B cell (primary cell): ENCODE results near the gene AFG3L2. TPM values are rescaled to one million over a fixed set of nuclear protein-coding genes. Genes with fewer than 3 reads are reported as not detected.

Experiments used
- ATAC-seq: fragments of 200-7000 bp; cut with Tn5 transposase; one replicate; pipeline ENCODE4 v1.10.0; 2021; ENCODE audit warnings: low read depth, mild to moderate bottlenecking, moderate number of reproducible peaks, moderate library complexity
- CTCF ChIA-PET: fragments of 350-600 bp; sonication (Branson Sonifier 250); formaldehyde crosslinking; loops from one replicate; lab custom pipeline; 2021; ENCODE audit warnings: antibody characterized with exemption, inconsistent platforms; lab: Charles Lee
- POLR2A ChIA-PET: fragments of 350-600 bp; sonication (Branson Sonifier 250); formaldehyde crosslinking; loops from one replicate; lab custom pipeline; 2021; ENCODE audit warnings: antibody characterized with exemption; lab: Charles Lee
- DNase-seq: peaks from one replicate; pipeline ENCODE4 v3.0.0; 2013
- H2AFZ ChIP-seq: 2 replicates; pipeline ENCODE4 v1.6.1; 2012; ENCODE audit warnings: mild to moderate bottlenecking, low read depth, low read length; ENCODE audit not compliant: insufficient read depth, poor library complexity, severe bottlenecking
- H3K27ac ChIP-seq, 2 donors: 1 replicate in 1 of 2; 2 replicates in 1 of 2; pipeline ENCODE4 v1.5.1; 2012 to 2013; ENCODE audit warnings: low read length in 2 of 2, mild to moderate bottlenecking in 2 of 2, moderate library complexity in 1 of 2
- H3K27me3 ChIP-seq, 4 experiments: fragments of 200-600 bp in 1 of 4; sonication (generic) in 1 of 4; replicated peaks in 1 of 4; 1 replicate in 2 of 4; 2 replicates in 2 of 4; pipeline versions ENCODE4 v1.6.1 to v1.7.0; 2013 to 2016; ENCODE audit warnings: low read length in 3 of 4, mild to moderate bottlenecking in 2 of 4, mixed read lengths in 1 of 4, moderate library complexity in 1 of 4; ENCODE audit not compliant: insufficient read depth in 4 of 4, control insufficient read depth in 3 of 4; ENCODE audit errors: control extremely low read depth in 1 of 4
- H3K36me3 ChIP-seq, 2 experiments: replicated peaks in 1 of 2; 1 replicate in 1 of 2; 2 replicates in 1 of 2; pipeline versions ENCODE4 v1.6.1 to v1.7.1; 2013; ENCODE audit warnings: low read length in 1 of 2; ENCODE audit not compliant: insufficient read depth in 2 of 2, control insufficient read depth in 1 of 2; ENCODE audit errors: control extremely low read depth in 1 of 2, extremely low read depth in 1 of 2
- H3K4me1 ChIP-seq, 2 donors: fragments of 200-600 bp in 1 of 2; sonication (generic) in 1 of 2; 1 replicate in 1 of 2; 2 replicates in 1 of 2; pipeline versions ENCODE4 v1.5.1 to v1.6.1; 2013 to 2017; ENCODE audit warnings: low read length in 2 of 2; ENCODE audit not compliant: control insufficient read depth in 2 of 2, insufficient read depth in 2 of 2
- H3K4me2 ChIP-seq: replicated peaks from 2 replicates; pipeline ENCODE3; 2012; ENCODE audit warnings: mild to moderate bottlenecking, low read depth, low read length; ENCODE audit not compliant: poor library complexity, severe bottlenecking
- H3K4me3 ChIP-seq, 5 experiments: fragments of 200-600 bp in 1 of 5; sonication (generic) in 1 of 5; 1 replicate in 3 of 5; 2 replicates in 2 of 5; pipeline versions ENCODE4 v1.5.1 to v1.7.0; 2011 to 2016; ENCODE audit warnings: low read length in 4 of 5, mild to moderate bottlenecking in 4 of 5, low read depth in 2 of 5, control low read depth in 1 of 5, moderate library complexity in 1 of 5; ENCODE audit not compliant: insufficient read depth in 1 of 5; ENCODE audit errors: control extremely low read depth in 1 of 5, extremely low read depth in 1 of 5
- H3K79me2 ChIP-seq: fragments of 200-600 bp; sonication (generic); one replicate; pipeline ENCODE4 v1.6.0; 2016; ENCODE audit warnings: low read length; ENCODE audit not compliant: control insufficient read depth, insufficient read depth
- H3K9ac ChIP-seq: fragments of 200-600 bp; sonication (generic); 2 replicates; pipeline ENCODE4 v1.6.1; 2017; ENCODE audit warnings: mild to moderate bottlenecking, low read length, moderate library complexity
- H3K9me3 ChIP-seq, 3 donors: one replicate each; pipeline versions ENCODE4 v1.6.1 to v1.7.1; 2013; ENCODE audit warnings: low read length in 2 of 3; ENCODE audit not compliant: control insufficient read depth in 2 of 3, insufficient read depth in 1 of 3; ENCODE audit errors: control extremely low read depth in 1 of 3
- H4K20me1 ChIP-seq: 2 replicates; pipeline ENCODE4 v1.6.0; 2012; ENCODE audit warnings: mild to moderate bottlenecking, low read length; ENCODE audit not compliant: insufficient read depth, control insufficient read depth, poor library complexity, severe bottlenecking
- H3K27ac Mint-ChIP-seq: one replicate; pipeline ENCODE4 v1.8.0; 2021; ENCODE audit warnings: mixed read lengths
- H3K27me3 Mint-ChIP-seq: one replicate; pipeline ENCODE4 v1.8.0; 2021; ENCODE audit warnings: mixed read lengths
- H3K4me1 Mint-ChIP-seq: one replicate; pipeline ENCODE4 v1.8.0; 2021; ENCODE audit warnings: mixed read lengths
- H3K4me3 Mint-ChIP-seq: one replicate; pipeline ENCODE4 v1.8.0; 2021; ENCODE audit warnings: mixed read lengths
- H3K9me3 Mint-ChIP-seq: one replicate; pipeline ENCODE4 v1.8.0; 2022; ENCODE audit warnings: mixed read lengths; ENCODE audit not compliant: insufficient read depth
- CTCF ChIP-seq: fragments of 200-600 bp; IDR thresholded peaks from one replicate; pipeline ENCODE4 v1.8.0; 2022; ENCODE audit warnings: antibody characterized with exemption, mild to moderate bottlenecking
- EZH2 ChIP-seq: IDR thresholded peaks from 2 replicates; pipeline ENCODE4 v1.6.1; 2012; ENCODE audit warnings: borderline replicate concordance, low read depth, mild to moderate bottlenecking, moderate library complexity, low read length; ENCODE audit not compliant: insufficient read depth, poor library complexity, severe bottlenecking
- WGBS: methylation state at CpG from one replicate; pipeline ENCODE4 v1.1.5; 2013; ENCODE audit warnings: missing lambda C conversion rate; ENCODE audit not compliant: insufficient coverage; 5-methylcytosine and 5-hydroxymethylcytosine counted together
- intact Hi-C: fragments of 100-400 bp; cut with micrococcal nuclease; formaldehyde crosslinking; loops from one replicate; pipeline ENCODE4 v1.10.0; 2022
- polyA plus RNA-seq: library from polyadenylated mRNA; depleted of rRNA; stranded (reverse); fragments of >200 nt; gene quantifications from 2 replicates; pipeline ENCODE4 v1.2.3, GENCODE V29; 2012
- total RNA-seq, 2 donors: library from RNA; stranded (reverse); fragments of 120-200 nt in 1 of 2; gene quantifications; 1 replicate in 1 of 2; 2 replicates in 1 of 2; pipeline versions ENCODE4 v1.2.3 to v1.2.4, GENCODE V29; 2013 to 2022

The AFG3L2 gene
- total and polyA plus RNA-seq, 2 donors (not counting 1 experiment from before 2014, with no cell fraction given): 11.9 to 40.7 TPM

DNA sequence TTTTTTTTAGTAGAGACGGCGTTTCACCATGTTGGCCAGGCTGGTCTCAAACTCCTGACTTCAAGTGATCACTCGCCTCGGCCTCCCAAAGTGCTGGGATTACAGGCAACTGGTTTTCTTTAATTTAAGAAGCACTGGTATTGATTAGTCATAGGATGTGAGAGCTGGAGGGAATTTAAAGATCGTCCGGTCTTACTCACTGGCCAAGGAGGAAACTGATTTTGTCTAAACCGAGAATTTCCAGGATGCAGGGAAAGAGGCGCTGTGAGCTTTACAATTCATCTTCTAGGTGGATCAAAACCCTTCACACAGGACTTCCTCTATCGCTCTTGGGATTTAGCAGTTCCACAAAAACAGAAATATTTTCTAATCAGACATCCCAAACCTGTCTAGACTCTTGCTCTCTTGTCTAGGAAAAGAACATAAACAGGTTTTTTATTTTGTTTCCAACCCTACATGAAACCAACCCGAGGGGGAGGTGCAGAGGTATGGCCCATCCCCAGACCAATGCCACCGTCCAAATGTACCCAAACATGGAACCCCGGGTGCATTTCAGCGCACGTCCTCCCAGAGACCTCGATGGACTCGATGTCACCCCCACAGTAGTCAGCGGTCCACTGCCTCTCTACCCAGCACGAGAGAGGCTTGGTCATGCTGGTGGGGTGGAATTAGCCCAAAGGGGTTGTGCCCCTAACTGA, 81.5 kb downstream of the AFG3L2 start:
- no peak overlapping the region for H3K9ac ChIP-seq
- TF ChIP-seq EZH2: no peak
- no peak for TF ChIP-seq CTCF
- H2AFZ ChIP-seq: no peak overlapping the region
- ChIA-PET CTCF (interaction anchor here (0.6 to 2.1 kb wide), 2 partner anchors 18 to 33 kb away, joined by 4 to 5 read pairs; no protein-coding TSS in a partner anchor), POLR2A (no interaction called here)
- no peak overlapping the region for H3K4me3 ChIP-seq
- no peaks in the 10 kb centered on the region for H4K20me1 ChIP-seq
- H3K4me2 ChIP-seq: no peak overlapping the region
- ATAC-seq (no peak), DNase-seq (no peak)
- peaks cover 27% of the 10 kb centered on the region for H3K27me3 Mint-ChIP-seq
- H3K27ac Mint-ChIP-seq: no peak overlapping the region
- H3K27me3 ChIP-seq: peaks cover 0 to 2% (median 0%) of the 10 kb centered on the region in 4 experiments
- WGBS: 92% methylated on average over 8 of the region's 18 CpGs
- peaks cover 0 to 2% (median 0%) of the 10 kb centered on the region in 3 donors for H3K9me3 ChIP-seq
- H3K36me3 ChIP-seq: no peaks in the 10 kb centered on the region
- no peaks in the 10 kb centered on the region for H3K4me1 Mint-ChIP-seq
- no peaks in the 10 kb centered on the region for H3K4me1 ChIP-seq
- H3K4me3 Mint-ChIP-seq: no peak overlapping the region
- no peaks in the 10 kb centered on the region for H3K9me3 Mint-ChIP-seq
- intact Hi-C loops: no loop called here
- no peaks in the 10 kb centered on the region for H3K79me2 ChIP-seq
- H3K27ac ChIP-seq: no peak overlapping the region

DNA sequence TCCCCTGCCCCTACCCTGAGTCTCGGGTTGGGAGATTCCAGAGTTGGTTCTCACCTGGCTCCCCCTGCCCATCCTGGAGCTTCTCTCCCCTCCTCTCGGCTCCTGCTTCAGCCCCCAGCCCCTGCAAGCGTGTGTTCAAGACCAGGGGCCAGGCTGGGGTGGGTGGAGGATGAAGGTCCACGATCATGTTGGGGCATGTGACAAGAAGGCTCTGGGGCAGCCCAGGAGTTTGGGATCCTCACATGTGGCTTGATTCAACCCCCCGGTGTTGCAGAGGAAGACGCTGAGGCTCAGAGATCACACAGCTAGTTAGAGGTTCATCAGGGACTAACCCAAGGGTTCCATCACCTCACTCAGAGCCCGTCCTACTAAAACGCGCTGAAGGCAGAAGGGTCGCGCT, 83.2 kb downstream of the AFG3L2 start:
- CTCF ChIA-PET: interaction anchor here (2.1 kb wide), 1 partner anchor 34 kb away, joined by 5 read pairs; no protein-coding TSS in a partner anchor
- no peak overlapping the region for H2AFZ ChIP-seq

More for the DNA sequence above, 83.2 kb downstream of the AFG3L2 start:
- H3K4me3 Mint-ChIP-seq: no peak overlapping the region
- Histone ChIP-seq H3K9me3 (peaks cover 0 to 2% (median 0%) of the 10 kb centered on the region in 3 donors), H3K4me3 (no peak overlapping the region), H3K79me2 (no peaks in the 10 kb centered on the region), H3K27ac (no peak overlapping the region), H4K20me1 (no peaks in the 10 kb centered on the region), H3K36me3 (no peaks in the 10 kb centered on the region), H3K27me3 (peaks cover 0 to 17% (median 4%) of the 10 kb centered on the region in 4 experiments), H3K4me2 (no peak overlapping the region), H3K4me1 (no peaks in the 10 kb centered on the region), H3K9ac (no peak overlapping the region)
- H3K27ac Mint-ChIP-seq: no peak overlapping the region
- no peaks in the 10 kb centered on the region for H3K9me3 Mint-ChIP-seq
- DNase-seq (no peak), ATAC-seq (no peak)
- peaks cover 40% of the 10 kb centered on the region for H3K27me3 Mint-ChIP-seq
- 81% methylated on average over 8 of the region's 11 CpGs for WGBS
- no peak for TF ChIP-seq CTCF
- no peak for TF ChIP-seq EZH2
- intact Hi-C loops: no loop called here
- POLR2A ChIA-PET: no interaction called here
- H3K4me1 Mint-ChIP-seq: no peaks in the 10 kb centered on the region
